ENCODE results near the gene ITGBL1.

ITGBL1 gene

GRCh38 chr13:101763191-101763590, 310.7 kb downstream of the ITGBL1 start:
- no peak for DNase-seq
